ENCODE results near the gene OR11A1. TPM values are rescaled to one million over a fixed set of nuclear protein-coding genes. Genes with fewer than 3 reads are reported as not detected.

The OR11A1 gene
- total RNA-seq, 1 experiment from 2014 or later: not detected

DNA sequence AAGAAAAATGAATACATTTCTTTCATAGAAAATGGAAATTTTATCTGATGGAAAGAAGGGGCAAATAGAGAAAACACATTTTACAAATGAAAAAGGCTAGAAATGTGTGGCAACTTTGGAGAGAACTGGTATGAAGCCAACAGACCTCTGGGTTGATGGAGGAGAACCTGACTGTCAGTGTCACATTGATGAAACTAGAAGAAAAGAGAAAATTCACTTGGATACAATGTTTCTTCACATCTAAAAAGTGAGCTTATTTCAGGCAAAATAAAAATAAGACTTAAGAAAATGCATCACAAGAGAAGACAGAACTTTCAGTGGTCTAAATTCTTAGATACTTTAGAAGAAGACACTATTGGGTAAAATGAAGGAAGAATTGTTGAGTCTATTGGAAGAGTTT is 61.5 kb downstream of the OR11A1 start, which contains the start of gene OR12D2:
OR12D2 (plus strand) TSS at position 301 of the 400 bp plus-strand sequence. CDS start 1,069 bp downstream, outside the sequence.
- no peak for DNase-seq
- Histone ChIP-seq H3K4me1 (ENCODE audit: insufficient read depth, low read length) (no peaks in the 10 kb centered on the region), H3K4ac (ENCODE audit: low read depth, low read length) (no peak within 1 kb of the TSS), H3K79me1 (ENCODE audit: insufficient read depth, low read depth, low read length, poor library complexity, severe bottlenecking) (no peaks in the 10 kb centered on the region), H3K23ac (ENCODE audit: insufficient read length, low read depth, low read length) (no peak within 1 kb of the TSS), H3K27ac (ENCODE audit: insufficient read length, low read depth, low read length) (no peak within 1 kb of the TSS), H3K4me2 (ENCODE audit: insufficient read depth, insufficient read length, low read length) (no peak within 1 kb of the TSS), H3K79me2 (ENCODE audit: insufficient read depth, low read length) (no peaks in the 10 kb centered on the region), H2AFZ (ENCODE audit: low read length) (no peak within 1 kb of the TSS), H4K5ac (ENCODE audit: insufficient read length, low read depth, low read length) (no peak within 1 kb of the TSS), H3K14ac (ENCODE audit: insufficient read depth, low read length) (no peak within 1 kb of the TSS), H4K20me1 (ENCODE audit: control insufficient read depth, insufficient read depth, insufficient read length) (no peaks in the 10 kb centered on the region), H4K91ac (ENCODE audit: insufficient read length, low read depth, low read length) (no peak within 1 kb of the TSS), H2AK5ac (ENCODE audit: insufficient read length, low read length) (no peak within 1 kb of the TSS), H2BK20ac (ENCODE audit: low read depth, low read length, poor library complexity, severe bottlenecking) (no peak within 1 kb of the TSS), H3K9ac (ENCODE audit: extremely low read depth, insufficient read length, low read length) (no peak within 1 kb of the TSS), H3K9me3 (ENCODE audit: control insufficient read depth, low read depth, low read length) (no peaks in the 10 kb centered on the region), H3K56ac (ENCODE audit: insufficient read length, low read depth, low read length) (no peak within 1 kb of the TSS), H2BK15ac (ENCODE audit: low read depth, low read length) (no peak within 1 kb of the TSS), H2BK5ac (ENCODE audit: insufficient read length, low read length) (no peak within 1 kb of the TSS), H3K27me3 (ENCODE audit: insufficient read depth, low read length) (no peaks in the 10 kb centered on the region), H3T11ph (ENCODE audit: low read length) (no peak within 1 kb of the TSS), H2BK12ac (ENCODE audit: insufficient read length, low read depth, low read length) (no peak within 1 kb of the TSS), H3K23me2 (ENCODE audit: insufficient read length, low read depth, low read length, poor library complexity, severe bottlenecking) (no peaks in the 10 kb centered on the region), H3K18ac (ENCODE audit: insufficient read length, low read depth, low read length) (no peak within 1 kb of the TSS), H2BK120ac (ENCODE audit: low read depth, low read length, poor library complexity, severe bottlenecking) (no peak within 1 kb of the TSS), H4K8ac (replicated peaks; ENCODE audit: insufficient read length, low read depth, low read length) (no peak within 1 kb of the TSS)
- Mint-ChIP-seq H3K36me3 (ENCODE audit: insufficient read depth in 1 of 3, low read depth in 3 of 3) (no peaks in the 10 kb centered on the region; a peak in 1 of 7 replicates), H3K4me1 (peaks cover 12 to 13% of the 10 kb centered on the region in 2 experiments), H3K27ac (peak within 1 kb of the TSS in 1 of 3 experiments; percentile 12; a peak in 2 of 7 replicates), H3K9me3 (no peaks in the 10 kb centered on the region), H3K4me3 (no peak within 1 kb of the TSS), H3K27me3 (ENCODE audit: low read depth) (peaks cover 4% of the 10 kb centered on the region)
- TF ChIP-seq, protein P1, sequence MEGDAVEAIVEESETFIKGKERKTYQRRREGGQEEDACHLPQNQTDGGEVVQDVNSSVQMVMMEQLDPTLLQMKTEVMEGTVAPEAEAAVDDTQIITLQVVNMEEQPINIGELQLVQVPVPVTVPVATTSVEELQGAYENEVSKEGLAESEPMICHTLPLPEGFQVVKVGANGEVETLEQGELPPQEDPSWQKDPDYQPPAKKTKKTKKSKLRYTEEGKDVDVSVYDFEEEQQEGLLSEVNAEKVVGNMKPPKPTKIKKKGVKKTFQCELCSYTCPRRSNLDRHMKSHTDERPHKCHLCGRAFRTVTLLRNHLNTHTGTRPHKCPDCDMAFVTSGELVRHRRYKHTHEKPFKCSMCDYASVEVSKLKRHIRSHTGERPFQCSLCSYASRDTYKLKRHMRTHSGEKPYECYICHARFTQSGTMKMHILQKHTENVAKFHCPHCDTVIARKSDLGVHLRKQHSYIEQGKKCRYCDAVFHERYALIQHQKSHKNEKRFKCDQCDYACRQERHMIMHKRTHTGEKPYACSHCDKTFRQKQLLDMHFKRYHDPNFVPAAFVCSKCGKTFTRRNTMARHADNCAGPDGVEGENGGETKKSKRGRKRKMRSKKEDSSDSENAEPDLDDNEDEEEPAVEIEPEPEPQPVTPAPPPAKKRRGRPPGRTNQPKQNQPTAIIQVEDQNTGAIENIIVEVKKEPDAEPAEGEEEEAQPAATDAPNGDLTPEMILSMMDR (conservative IDR thresholded peaks at IDR 0.05): no peak
